Keratinocyte (primary cell): ENCODE results near the gene SLC27A2. TPM values are rescaled to one million over a fixed set of nuclear protein-coding genes. Genes with fewer than 3 reads are reported as not detected.
"Not testable (repeated sequence)": the region's sequence is repeated elsewhere in the genome, so short reads cannot be mapped to it uniquely, and the experiment has no call there.

Experiments
- DNase-seq: peaks from one replicate; pipeline ENCODE4 v3.0.0-alpha.2; 2011; ENCODE audit warnings: low read depth, missing footprints, low spot score
- FAIRE-seq: peaks from 2 replicates; lab custom pipeline; 2011; peaks lifted over from hg19 to GRCh38; lab: Jason Lieb, UNC
- H2AFZ ChIP-seq: 2 replicates; pipeline ENCODE4 v1.6.0; 2012; ENCODE audit warnings: low read length, control low read depth, inconsistent platforms; ENCODE audit not compliant: control insufficient read depth
- H3K27ac ChIP-seq: 2 replicates; pipeline ENCODE4 v1.5.1; 2011; ENCODE audit warnings: low read length; ENCODE audit not compliant: control insufficient read depth, insufficient read depth
- H3K27me3 ChIP-seq: 3 replicates; pipeline ENCODE4 v1.6.0; 2011; ENCODE audit warnings: low read length; ENCODE audit not compliant: control insufficient read depth, insufficient read depth; ENCODE audit errors: extremely low read depth
- H3K36me3 ChIP-seq, 2 experiments: 2 replicates in 1 of 2; 3 replicates in 1 of 2; pipeline ENCODE4 v1.5.1; 2011; ENCODE audit warnings: low read length in 2 of 2, mild to moderate bottlenecking in 1 of 2; ENCODE audit not compliant: control insufficient read depth in 2 of 2, insufficient read depth in 2 of 2; ENCODE audit errors: extremely low read depth in 1 of 2
- H3K4me1 ChIP-seq: 3 replicates; pipeline ENCODE4 v1.5.1; 2011; ENCODE audit warnings: low read length; ENCODE audit not compliant: control insufficient read depth, insufficient read depth; ENCODE audit errors: extremely low read depth
- H3K4me2 ChIP-seq: 3 replicates; pipeline ENCODE4 v1.6.0; 2011; ENCODE audit warnings: low read depth, low read length; ENCODE audit not compliant: control insufficient read depth, insufficient read depth; ENCODE audit errors: extremely low read depth
- H3K4me3 ChIP-seq, 3 experiments: fragments of 200-600 bp in 1 of 3; sonication (generic) in 1 of 3; 2 replicates in 2 of 3; 3 replicates in 1 of 3; pipeline ENCODE4 v1.5.1; 2011 to 2016; ENCODE audit warnings: low read length in 3 of 3, mild to moderate bottlenecking in 3 of 3, control low read depth in 2 of 3, inconsistent platforms in 1 of 3, low read depth in 1 of 3, mixed read lengths in 1 of 3, mixed run types in 1 of 3, moderate library complexity in 1 of 3; ENCODE audit not compliant: control insufficient read depth in 2 of 3, insufficient read depth in 2 of 3; ENCODE audit errors: extremely low read depth in 1 of 3
- H3K79me2 ChIP-seq: 2 replicates; pipeline ENCODE4 v1.6.0; 2012; ENCODE audit warnings: low read length; ENCODE audit not compliant: control insufficient read depth, insufficient read depth
- H3K9ac ChIP-seq: 3 replicates; pipeline ENCODE4 v1.6.0; 2011; ENCODE audit warnings: low read length; ENCODE audit not compliant: control insufficient read depth, insufficient read depth; ENCODE audit errors: extremely low read depth
- H3K9me1 ChIP-seq: 3 replicates; pipeline ENCODE4 v1.6.0; 2011; ENCODE audit warnings: low read length; ENCODE audit not compliant: control insufficient read depth, insufficient read depth; ENCODE audit errors: extremely low read depth
- H3K9me3 ChIP-seq: 2 replicates; pipeline ENCODE4 v1.5.1; 2012; ENCODE audit warnings: low read depth, low read length; ENCODE audit not compliant: control insufficient read depth
- H4K20me1 ChIP-seq: 3 replicates; pipeline ENCODE4 v1.6.0; 2011; ENCODE audit warnings: low read length; ENCODE audit not compliant: control insufficient read depth, insufficient read depth; ENCODE audit errors: extremely low read depth
- EZH2 ChIP-seq: IDR thresholded peaks from one replicate; pipeline ENCODE4 v1.6.1; 2012; ENCODE audit warnings: inconsistent platforms, mild to moderate bottlenecking, low read length, moderate library complexity
- dilution Hi-C: fragments of 300-500 bp; cut with MboI; formaldehyde crosslinking; loops from one replicate; pipeline ENCODE4 v1.7.0; 2020; ENCODE audit warnings: low sequenced_read_pairs; ENCODE audit not compliant: extremely low pct_ligation_motif_present
- polyA plus RNA-seq, 5 experiments: library from polyadenylated mRNA; depleted of rRNA in 3 of 5; stranded (reverse) in 3 of 5; stranded (forward) in 1 of 5; unstranded in 1 of 5; fragments of >200 nt; gene quantifications; 1 replicate in 1 of 5; 2 replicates in 3 of 5; 3 replicates in 1 of 5; pipeline versions ENCODE4 v1.2.1 to v1.2.3, GENCODE V29; 2011 to 2012; ENCODE audit warnings: missing spikeins in 2 of 5, low read depth in 1 of 5, low replicate concordance in 1 of 5
- TF ChIP-seq, protein P1 (sequence below), 3 experiments: IDR thresholded peaks in 1 of 3; conservative IDR thresholded peaks in 1 of 3; optimal IDR thresholded peaks in 1 of 3; 2 replicates in 2 of 3; 3 replicates in 1 of 3; pipeline versions ENCODE3 to v1.5.1; 2011; ENCODE audit warnings: low read length in 3 of 3, mild to moderate bottlenecking in 3 of 3, moderate library complexity in 2 of 3, control low read depth in 1 of 3, inconsistent platforms in 1 of 3; ENCODE audit not compliant: insufficient read depth in 2 of 3; ENCODE audit errors: extremely low read depth in 1 of 3

SLC27A2 gene
- polyA plus RNA-seq, 1 donor (not counting 4 experiments of a cell fraction or from before 2014, with no cell fraction given), result 0.34 TPM

DNA sequence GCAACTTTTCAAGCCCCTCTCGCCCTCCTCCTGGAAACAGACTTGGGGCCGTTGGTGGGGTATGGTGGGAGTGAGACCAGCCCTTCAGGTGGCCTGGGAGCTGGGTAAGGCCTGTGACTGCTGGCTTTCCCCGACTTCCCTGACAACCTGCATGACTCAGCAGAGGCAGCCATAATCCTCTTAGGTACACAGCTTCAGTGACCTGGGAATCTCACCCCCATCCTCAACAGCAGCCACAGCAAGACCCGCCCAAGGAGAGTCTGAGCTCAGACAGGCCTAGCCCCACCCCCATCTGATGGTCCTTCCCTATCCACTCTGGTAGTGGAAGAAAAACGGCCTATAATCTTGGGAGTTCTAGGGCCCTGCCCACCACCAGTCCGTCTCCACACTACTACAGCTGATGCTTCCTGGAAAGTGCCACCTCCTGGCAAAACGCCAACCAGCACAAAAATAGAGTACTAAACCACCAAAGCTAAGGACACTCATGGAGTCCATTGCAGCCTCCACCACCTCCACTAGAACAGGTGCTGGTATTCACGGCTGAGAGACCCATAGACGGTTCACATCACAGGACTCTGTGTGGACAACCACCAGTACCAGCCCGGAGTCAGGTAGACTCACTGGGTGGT lies 13.1 kb upstream of the SLC27A2 start:
- Histone ChIP-seq H4K20me1 (no peaks in the 10 kb centered on the region), H3K9ac (no peak overlapping the region), H3K9me1 (no peaks in the 10 kb centered on the region), H3K27me3 (no peaks in the 10 kb centered on the region), H3K4me3 (no peak overlapping the region), H2AFZ (no peak overlapping the region), H3K79me2 (no peaks in the 10 kb centered on the region), H3K4me2 (no peak overlapping the region), H3K36me3 (no peaks in the 10 kb centered on the region), H3K27ac (no peak overlapping the region), H3K9me3 (no peaks in the 10 kb centered on the region), H3K4me1 (peaks cover 23% of the 10 kb centered on the region)
- FAIRE-seq (no peak), DNase-seq (no peak)
- TF ChIP-seq, protein P1, sequence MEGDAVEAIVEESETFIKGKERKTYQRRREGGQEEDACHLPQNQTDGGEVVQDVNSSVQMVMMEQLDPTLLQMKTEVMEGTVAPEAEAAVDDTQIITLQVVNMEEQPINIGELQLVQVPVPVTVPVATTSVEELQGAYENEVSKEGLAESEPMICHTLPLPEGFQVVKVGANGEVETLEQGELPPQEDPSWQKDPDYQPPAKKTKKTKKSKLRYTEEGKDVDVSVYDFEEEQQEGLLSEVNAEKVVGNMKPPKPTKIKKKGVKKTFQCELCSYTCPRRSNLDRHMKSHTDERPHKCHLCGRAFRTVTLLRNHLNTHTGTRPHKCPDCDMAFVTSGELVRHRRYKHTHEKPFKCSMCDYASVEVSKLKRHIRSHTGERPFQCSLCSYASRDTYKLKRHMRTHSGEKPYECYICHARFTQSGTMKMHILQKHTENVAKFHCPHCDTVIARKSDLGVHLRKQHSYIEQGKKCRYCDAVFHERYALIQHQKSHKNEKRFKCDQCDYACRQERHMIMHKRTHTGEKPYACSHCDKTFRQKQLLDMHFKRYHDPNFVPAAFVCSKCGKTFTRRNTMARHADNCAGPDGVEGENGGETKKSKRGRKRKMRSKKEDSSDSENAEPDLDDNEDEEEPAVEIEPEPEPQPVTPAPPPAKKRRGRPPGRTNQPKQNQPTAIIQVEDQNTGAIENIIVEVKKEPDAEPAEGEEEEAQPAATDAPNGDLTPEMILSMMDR (optimal IDR thresholded peaks at IDR 0.05 in 1 of 3, IDR thresholded peaks at IDR 0.05 in 1 of 3, conservative IDR thresholded peaks at IDR 0.05 in 1 of 3; ENCODE audit: extremely low read depth in 1 of 3, insufficient read depth in 2 of 3, low read length in 3 of 3), result no peak
- no peak for TF ChIP-seq EZH2
- dilution Hi-C loops, result no loop called here

DNA sequence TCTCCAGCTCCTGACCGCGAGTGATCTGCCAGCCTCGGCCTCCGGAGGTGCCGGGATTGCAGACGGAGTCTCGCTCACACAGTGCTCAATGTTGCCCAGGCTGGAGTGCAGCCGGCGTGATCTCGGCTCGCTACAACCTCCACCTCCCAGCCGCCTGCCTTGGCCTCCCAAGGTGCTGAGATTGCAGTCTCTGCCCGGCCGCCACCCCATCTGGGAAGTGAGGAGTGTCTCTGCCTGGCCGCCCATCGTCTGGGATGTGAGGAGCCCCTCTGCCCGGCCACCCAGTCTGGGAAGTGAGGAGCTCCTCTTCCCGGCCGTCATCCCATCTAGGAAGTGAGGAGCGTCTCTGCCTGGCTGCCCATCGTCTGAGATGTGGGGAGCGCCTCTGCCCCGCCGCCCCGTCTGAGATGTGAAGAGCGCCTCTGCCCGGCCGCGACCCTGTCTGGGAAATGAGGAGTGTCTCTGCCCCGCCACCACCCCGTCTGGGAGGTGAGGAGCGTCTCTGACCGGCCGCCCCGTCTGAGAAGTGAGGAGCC lies 9.6 kb upstream of the SLC27A2 start:
- H4K20me1 ChIP-seq, dilution Hi-C loops, H2AFZ ChIP-seq, H3K9me1 ChIP-seq, H3K27ac ChIP-seq, H3K4me3 ChIP-seq, H3K27me3 ChIP-seq, H3K9me3 ChIP-seq, H3K79me2 ChIP-seq, H3K4me1 ChIP-seq, FAIRE-seq, H3K9ac ChIP-seq, DNase-seq, H3K36me3 ChIP-seq, H3K4me2 ChIP-seq: not testable (repeated sequence)

DNA sequence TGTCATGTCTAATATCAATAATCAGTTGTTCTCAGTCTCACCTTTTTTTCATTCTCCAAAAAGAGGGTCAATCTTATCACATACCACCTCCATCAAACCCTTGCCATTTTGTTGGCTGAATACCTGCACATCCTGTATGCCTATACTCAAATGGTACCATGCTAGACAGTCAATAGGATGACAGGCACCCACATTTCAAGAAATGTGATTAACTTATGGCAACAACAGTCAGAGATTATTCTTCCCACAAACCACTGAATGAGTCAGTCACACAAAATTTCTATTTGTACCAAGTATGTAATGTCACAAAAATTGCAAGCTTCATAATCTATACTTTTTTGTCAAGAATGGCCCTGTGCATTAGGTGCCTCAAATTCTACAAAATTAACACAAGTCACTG lies 5.1 kb upstream of the SLC27A2 start:
- Histone ChIP-seq H4K20me1 (no peaks in the 10 kb centered on the region), H3K9ac (no peak overlapping the region), H3K4me2 (no peak overlapping the region), H3K9me3 (no peaks in the 10 kb centered on the region), H3K27me3 (peaks cover 13% of the 10 kb centered on the region), H3K4me3 (no peak overlapping the region), H3K36me3 (no peaks in the 10 kb centered on the region), H3K27ac (no peak overlapping the region), H2AFZ (no peak overlapping the region), H3K4me1 (no peaks in the 10 kb centered on the region), H3K9me1 (no peaks in the 10 kb centered on the region), H3K79me2 (no peaks in the 10 kb centered on the region)
- TF ChIP-seq, protein P1 (optimal IDR thresholded peaks at IDR 0.05 in 1 of 3, IDR thresholded peaks at IDR 0.05 in 1 of 3, conservative IDR thresholded peaks at IDR 0.05 in 1 of 3; ENCODE audit: extremely low read depth in 1 of 3, insufficient read depth in 2 of 3, low read length in 3 of 3), result no peak
- TF ChIP-seq EZH2, result no peak
- dilution Hi-C loops, result no loop called here
- FAIRE-seq (no peak), DNase-seq (no peak)
